Loucy (cell line): ENCODE measurements around the gene TBC1D2B.
"Not testable (repeated sequence)": the region's sequence is repeated elsewhere in the genome, so short reads cannot be mapped to it uniquely, and the experiment has no call there.

Experiments used
- H2AFZ ChIP-seq: fragments of 200-600 bp; sonication (generic); 2 replicates; pipeline ENCODE4 v1.6.0; 2016; ENCODE audit warnings: antibody characterized with exemption, mild to moderate bottlenecking, low read length, moderate library complexity
- H3F3A ChIP-seq: fragments of 200-600 bp; 2 replicates; pipeline ENCODE4 v1.6.0; 2016; ENCODE audit warnings: antibody characterized with exemption, low read depth, mild to moderate bottlenecking
- H3K27me3 ChIP-seq: fragments of 200-600 bp; sonication (generic); 2 replicates; pipeline ENCODE4 v1.6.1; 2014; ENCODE audit warnings: low read length, mild to moderate bottlenecking; ENCODE audit not compliant: insufficient read depth, poor library complexity, severe bottlenecking
- H3K36me3 ChIP-seq: fragments of 200-600 bp; sonication (generic); 2 replicates; pipeline ENCODE4 v1.6.1; 2016; ENCODE audit warnings: low read length; ENCODE audit not compliant: insufficient read depth
- H3K4me1 ChIP-seq: fragments of 200-600 bp; sonication (generic); 2 replicates; pipeline ENCODE4 v1.5.1; 2014; ENCODE audit warnings: low read length, mild to moderate bottlenecking; ENCODE audit not compliant: insufficient read depth, poor library complexity, severe bottlenecking
- H3K4me2 ChIP-seq: fragments of 200-600 bp; sonication (generic); 2 replicates; pipeline ENCODE4 v1.6.0; 2014; ENCODE audit warnings: antibody characterized with exemption, low read length, low read depth, mild to moderate bottlenecking; ENCODE audit not compliant: poor library complexity, severe bottlenecking
- H3K4me3 ChIP-seq: fragments of 200-600 bp; sonication (generic); 2 replicates; pipeline ENCODE4 v1.5.1; 2014; ENCODE audit warnings: low read length, mild to moderate bottlenecking, mixed read lengths; ENCODE audit not compliant: poor library complexity, severe bottlenecking
- H3K79me2 ChIP-seq: fragments of 200-600 bp; sonication (generic); 2 replicates; pipeline ENCODE4 v1.6.1; 2014; ENCODE audit warnings: low read length; ENCODE audit not compliant: insufficient read depth
- H3K9ac ChIP-seq: fragments of 200-600 bp; sonication (generic); 2 replicates; pipeline ENCODE4 v1.6.0; 2014; ENCODE audit warnings: mild to moderate bottlenecking, low read depth, low read length, moderate library complexity; ENCODE audit not compliant: poor library complexity, severe bottlenecking
- H3K9me2 ChIP-seq: fragments of 200-600 bp; sonication (generic); replicated peaks from 2 replicates; pipeline ENCODE4 v1.6.1; 2016; ENCODE audit warnings: low read depth, low read length, mixed read lengths
- H3K9me3 ChIP-seq: fragments of 200-600 bp; sonication (generic); 2 replicates; pipeline ENCODE4 v1.6.1; 2014; ENCODE audit warnings: mild to moderate bottlenecking, antibody characterized with exemption, low read length, low read depth; ENCODE audit not compliant: insufficient read depth
- H4K20me1 ChIP-seq: fragments of 200-600 bp; sonication (generic); 2 replicates; pipeline ENCODE4 v1.6.0; 2014; ENCODE audit warnings: antibody characterized with exemption, low read length, mild to moderate bottlenecking; ENCODE audit not compliant: insufficient read depth, poor library complexity, severe bottlenecking
- EZH2phosphoT487 ChIP-seq: fragments of 200-600 bp; IDR thresholded peaks from 2 replicates; pipeline ENCODE4 v1.6.1; 2018; ENCODE audit warnings: antibody characterized with exemption, mild to moderate bottlenecking, moderate library complexity, borderline replicate concordance
- TF ChIP-seq, protein P1 (sequence below): fragments of 200-600 bp; sonication (generic); conservative IDR thresholded peaks from 2 replicates; pipeline ENCODE4 v1.5.1; 2014; ENCODE audit warnings: mild to moderate bottlenecking, antibody characterized with exemption, low read length

Gene TBC1D2B

GRCh38 chr15:77953926-77954325 is 123.6 kb downstream of the TBC1D2B start:
- H3K9me3 ChIP-seq, H3K9me2 ChIP-seq, H3K9ac ChIP-seq, H2AFZ ChIP-seq, H3K4me3 ChIP-seq, H3K79me2 ChIP-seq, H3F3A ChIP-seq, H4K20me1 ChIP-seq, H3K4me1 ChIP-seq, H3K36me3 ChIP-seq, H3K4me2 ChIP-seq, H3K27me3 ChIP-seq: not testable (repeated sequence)

DNA sequence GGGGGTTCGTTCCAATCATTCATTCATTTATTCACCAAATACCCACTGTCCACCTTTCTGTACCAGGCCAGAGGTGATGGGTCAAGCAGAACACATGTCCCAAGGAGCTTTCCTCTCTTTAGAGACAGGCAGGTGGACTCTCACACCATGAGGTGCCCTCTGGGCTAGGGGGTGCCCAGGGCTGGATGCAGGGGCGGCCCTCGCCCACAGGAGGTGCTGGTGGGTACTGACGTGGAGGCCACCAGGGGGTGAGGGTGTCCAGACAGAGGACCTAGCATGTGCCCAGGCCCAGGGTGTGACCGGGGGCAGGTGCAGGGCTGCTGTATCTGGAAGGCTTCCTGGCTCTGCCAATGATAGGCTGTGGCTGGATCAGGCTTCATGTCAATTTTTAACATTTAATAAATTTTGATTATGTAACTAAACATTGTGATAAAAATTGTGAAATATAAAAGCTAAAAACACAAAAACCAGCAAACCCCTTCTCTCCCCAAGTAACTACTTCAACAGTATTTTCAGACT is 124.5 kb downstream of the TBC1D2B start:
- not testable (repeated sequence) for H3K9me3 ChIP-seq, H3K27me3 ChIP-seq, H3F3A ChIP-seq, H3K4me1 ChIP-seq, H3K9me2 ChIP-seq, H2AFZ ChIP-seq, H3K4me2 ChIP-seq, H4K20me1 ChIP-seq, H3K9ac ChIP-seq, H3K36me3 ChIP-seq, H3K4me3 ChIP-seq, H3K79me2 ChIP-seq

DNA sequence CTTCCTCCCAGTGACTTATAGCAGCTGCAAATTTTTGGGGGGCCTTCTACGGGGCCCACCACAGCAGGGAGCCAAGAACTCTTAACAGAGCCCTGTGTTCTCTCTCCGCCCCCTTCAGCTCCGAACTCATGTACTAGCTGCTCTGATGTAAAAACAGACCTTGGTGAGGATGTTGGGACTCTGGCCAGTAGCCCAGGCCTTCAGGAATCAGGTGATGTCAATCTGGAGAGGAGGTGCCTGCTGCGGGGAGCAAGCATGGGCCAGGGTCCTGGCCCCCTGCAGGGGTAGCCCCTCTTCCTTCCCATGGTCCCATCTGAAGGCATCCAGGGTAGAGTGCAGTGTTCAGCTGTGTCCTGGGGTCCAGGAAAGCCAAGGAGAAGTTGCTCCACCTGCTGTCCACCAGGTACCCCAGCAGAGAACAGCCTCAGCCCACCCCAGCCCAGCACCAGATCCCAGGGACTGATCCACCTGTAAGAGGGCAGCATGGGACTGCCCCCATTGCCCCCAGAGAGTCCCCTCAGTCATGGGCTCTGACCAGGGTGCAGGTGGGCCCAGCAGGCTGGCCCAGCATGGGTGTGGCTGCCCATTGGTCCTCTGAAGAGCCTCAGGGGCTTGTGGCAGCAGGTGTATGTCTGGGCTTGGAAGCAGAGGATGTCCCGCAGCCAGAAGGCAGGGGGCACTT is 126.3 kb downstream of the TBC1D2B start:
- not testable (repeated sequence) for H3K9me2 ChIP-seq, H2AFZ ChIP-seq, H3K4me2 ChIP-seq, H3K9ac ChIP-seq, H3K36me3 ChIP-seq, H4K20me1 ChIP-seq, H3K79me2 ChIP-seq, H3K4me1 ChIP-seq, H3F3A ChIP-seq, H3K4me3 ChIP-seq, H3K27me3 ChIP-seq, H3K9me3 ChIP-seq

GRCh38 chr15:77950470-77950869 is 127.0 kb downstream of the TBC1D2B start:
- not testable (repeated sequence) for H4K20me1 ChIP-seq, H3K4me2 ChIP-seq, H3K4me1 ChIP-seq, H3K4me3 ChIP-seq, H3F3A ChIP-seq, H3K27me3 ChIP-seq, H3K9me3 ChIP-seq, H3K9ac ChIP-seq, H3K79me2 ChIP-seq, H3K9me2 ChIP-seq, H2AFZ ChIP-seq, H3K36me3 ChIP-seq

GRCh38 chr15:77945566-77945965 is 131.9 kb downstream of the TBC1D2B start:
- no peaks in the 10 kb centered on the region for H3K27me3 ChIP-seq
- H3K4me2 ChIP-seq, result no peak overlapping the region
- no peaks in the 10 kb centered on the region for H3K4me1 ChIP-seq
- H3K9me3 ChIP-seq, result no peaks in the 10 kb centered on the region
- TF ChIP-seq, protein P1, sequence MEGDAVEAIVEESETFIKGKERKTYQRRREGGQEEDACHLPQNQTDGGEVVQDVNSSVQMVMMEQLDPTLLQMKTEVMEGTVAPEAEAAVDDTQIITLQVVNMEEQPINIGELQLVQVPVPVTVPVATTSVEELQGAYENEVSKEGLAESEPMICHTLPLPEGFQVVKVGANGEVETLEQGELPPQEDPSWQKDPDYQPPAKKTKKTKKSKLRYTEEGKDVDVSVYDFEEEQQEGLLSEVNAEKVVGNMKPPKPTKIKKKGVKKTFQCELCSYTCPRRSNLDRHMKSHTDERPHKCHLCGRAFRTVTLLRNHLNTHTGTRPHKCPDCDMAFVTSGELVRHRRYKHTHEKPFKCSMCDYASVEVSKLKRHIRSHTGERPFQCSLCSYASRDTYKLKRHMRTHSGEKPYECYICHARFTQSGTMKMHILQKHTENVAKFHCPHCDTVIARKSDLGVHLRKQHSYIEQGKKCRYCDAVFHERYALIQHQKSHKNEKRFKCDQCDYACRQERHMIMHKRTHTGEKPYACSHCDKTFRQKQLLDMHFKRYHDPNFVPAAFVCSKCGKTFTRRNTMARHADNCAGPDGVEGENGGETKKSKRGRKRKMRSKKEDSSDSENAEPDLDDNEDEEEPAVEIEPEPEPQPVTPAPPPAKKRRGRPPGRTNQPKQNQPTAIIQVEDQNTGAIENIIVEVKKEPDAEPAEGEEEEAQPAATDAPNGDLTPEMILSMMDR, result no peak
- TF ChIP-seq EZH2phosphoT487, result no peak
- no peak overlapping the region for H3K9ac ChIP-seq
- no peaks in the 10 kb centered on the region for H3K9me2 ChIP-seq
- no peak overlapping the region for H3K4me3 ChIP-seq
- H2AFZ ChIP-seq, result no peak overlapping the region
- no peaks in the 10 kb centered on the region for H4K20me1 ChIP-seq
- H3K36me3 ChIP-seq, result no peaks in the 10 kb centered on the region
- H3F3A ChIP-seq, result no peaks in the 10 kb centered on the region
- no peaks in the 10 kb centered on the region for H3K79me2 ChIP-seq
